Subcutaneous abdominal adipose tissue (tissue), 5 donors: ENCODE measurements around the gene ADGRF4.

ENCODE experiments used
- H3K27ac ChIP-seq: one replicate; pipeline ENCODE4 v1.7.0; 2013; ENCODE audit warnings: low read depth, mild to moderate bottlenecking, inconsistent platforms, low read length, moderate library complexity
- H3K27me3 ChIP-seq, 5 donors: one replicate each; pipeline ENCODE4 v1.7.0; 2013; ENCODE audit warnings: low read length in 5 of 5, inconsistent platforms in 1 of 5; ENCODE audit not compliant: control insufficient read depth in 5 of 5, insufficient read depth in 4 of 5
- H3K36me3 ChIP-seq, 5 donors: one replicate each; pipeline ENCODE4 v1.7.0; 2013; ENCODE audit warnings: low read length in 5 of 5; ENCODE audit not compliant: control insufficient read depth in 5 of 5, insufficient read depth in 5 of 5
- H3K4me1 ChIP-seq, 5 donors: one replicate each; pipeline ENCODE4 v1.7.0; 2013; ENCODE audit warnings: low read length in 5 of 5, mild to moderate bottlenecking in 3 of 5, moderate library complexity in 1 of 5; ENCODE audit not compliant: control insufficient read depth in 5 of 5, insufficient read depth in 5 of 5
- H3K4me3 ChIP-seq, 5 donors: one replicate each; pipeline ENCODE4 v1.7.0; 2013; ENCODE audit warnings: low read length in 5 of 5, low read depth in 1 of 5
- H3K9ac ChIP-seq, 5 donors: one replicate each; pipeline ENCODE4 v1.7.0; 2013; ENCODE audit warnings: low read length in 5 of 5, mild to moderate bottlenecking in 4 of 5, moderate library complexity in 3 of 5
- H3K9me3 ChIP-seq, 5 donors: one replicate each; pipeline ENCODE4 v1.7.0; 2013; ENCODE audit warnings: low read length in 5 of 5; ENCODE audit not compliant: control insufficient read depth in 5 of 5
- donor health status: healthy.
- donor health status: healthy.
- donor health status: healthy.
- donor health status: healthy.
- donor health status: healthy.

ADGRF4 gene

DNA sequence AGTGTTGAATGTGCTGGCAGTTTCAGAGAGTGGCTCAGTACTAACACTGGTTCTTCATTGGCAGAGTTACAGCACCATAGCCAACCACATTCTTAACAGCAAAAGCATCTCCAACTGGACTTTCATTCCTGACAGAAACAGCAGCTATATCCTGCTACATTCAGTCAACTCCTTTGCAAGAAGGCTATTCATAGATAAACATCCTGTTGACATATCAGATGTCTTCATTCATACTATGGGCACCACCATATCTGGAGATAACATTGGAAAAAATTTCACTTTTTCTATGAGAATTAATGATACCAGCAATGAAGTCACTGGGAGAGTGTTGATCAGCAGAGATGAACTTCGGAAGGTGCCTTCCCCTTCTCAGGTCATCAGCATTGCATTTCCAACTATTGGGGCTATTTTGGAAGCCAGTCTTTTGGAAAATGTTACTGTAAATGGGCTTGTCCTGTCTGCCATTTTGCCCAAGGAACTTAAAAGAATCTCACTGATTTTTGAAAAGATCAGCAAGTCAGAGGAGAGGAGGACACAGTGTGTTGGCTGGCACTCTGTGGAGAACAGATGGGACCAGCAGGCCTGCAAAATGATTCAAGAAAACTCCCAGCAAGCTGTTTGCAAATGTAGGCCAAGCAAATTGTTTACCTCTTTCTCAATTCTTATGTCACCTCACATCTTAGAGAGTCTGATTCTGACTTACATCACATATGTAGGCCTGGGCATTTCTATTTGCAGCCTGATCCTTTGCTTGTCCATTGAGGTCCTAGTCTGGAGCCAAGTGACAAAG lies 17.0 kb upstream of the ADGRF4 start:
- Histone ChIP-seq H3K4me3 (no peak overlapping the region), H3K9ac (no peak overlapping the region), H3K9me3 (no peaks in the 10 kb centered on the region), H3K27ac (no peak overlapping the region), H3K36me3 (no peaks in the 10 kb centered on the region), H3K4me1 (peaks cover 0 to 8% (median 5%) of the 10 kb centered on the region in 5 donors), H3K27me3 (no peaks in the 10 kb centered on the region)

- no peaks in the 10 kb centered on the region for H3K27me3 ChIP-seq
- no peak overlapping the region for H3K9ac ChIP-seq
- H3K9me3 ChIP-seq = no peaks in the 10 kb centered on the region
- H3K4me3 ChIP-seq = no peak overlapping the region
- H3K27ac ChIP-seq = no peak overlapping the region
- H3K4me1 ChIP-seq = peaks cover 0 to 10% (median 5%) of the 10 kb centered on the region in 5 donors
- H3K36me3 ChIP-seq = no peaks in the 10 kb centered on the region
Observed at GRCh38 chr6:47686411-47686810, 12.0 kb upstream of the ADGRF4 start.

DNA sequence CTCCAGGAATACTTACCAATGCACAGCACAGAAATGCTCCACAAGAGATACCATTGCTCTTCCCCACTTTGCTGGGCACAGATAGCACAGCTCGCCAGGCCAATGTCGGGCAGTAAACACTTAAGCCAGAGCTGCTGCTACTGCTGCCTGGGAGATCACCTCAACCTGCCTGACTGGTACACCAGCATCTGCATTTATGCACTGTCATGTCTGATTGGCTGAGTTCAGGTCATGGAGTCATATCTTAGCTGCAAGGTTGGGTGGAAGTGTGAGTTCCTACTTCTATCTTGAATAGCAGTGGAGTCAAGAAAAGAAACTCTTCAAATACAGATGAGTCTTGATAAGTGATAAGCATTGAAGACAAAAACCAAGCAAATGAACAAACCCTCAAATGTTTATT lies 10.9 kb upstream of the ADGRF4 start:
- Histone ChIP-seq H3K9ac (no peak overlapping the region), H3K4me3 (no peak overlapping the region), H3K27me3 (no peaks in the 10 kb centered on the region), H3K4me1 (peaks cover 0 to 10% (median 5%) of the 10 kb centered on the region in 5 donors), H3K27ac (no peak overlapping the region), H3K36me3 (no peaks in the 10 kb centered on the region), H3K9me3 (no peaks in the 10 kb centered on the region)

GRCh38 chr6:47690214-47690613 lies 8.2 kb upstream of the ADGRF4 start:
- no peak overlapping the region for H3K27ac ChIP-seq

GRCh38 chr6:47690791-47691190 lies 7.6 kb upstream of the ADGRF4 start:
- Histone ChIP-seq H3K9ac (no peak overlapping the region), H3K27ac (no peak overlapping the region), H3K4me1 (peaks cover 0 to 5% (median 0%) of the 10 kb centered on the region in 5 donors), H3K36me3 (no peaks in the 10 kb centered on the region), H3K4me3 (no peak overlapping the region), H3K27me3 (no peaks in the 10 kb centered on the region), H3K9me3 (no peaks in the 10 kb centered on the region)

More at GRCh38 chr6:47690214-47690613, 8.2 kb upstream of the ADGRF4 start:
- no peaks in the 10 kb centered on the region for H3K36me3 ChIP-seq
- H3K4me1 ChIP-seq = peaks cover 0 to 10% (median 4%) of the 10 kb centered on the region in 5 donors
- H3K9me3 ChIP-seq = no peaks in the 10 kb centered on the region
- H3K4me3 ChIP-seq = no peak overlapping the region
- H3K9ac ChIP-seq = no peak overlapping the region
- H3K27me3 ChIP-seq = no peaks in the 10 kb centered on the region

DNA sequence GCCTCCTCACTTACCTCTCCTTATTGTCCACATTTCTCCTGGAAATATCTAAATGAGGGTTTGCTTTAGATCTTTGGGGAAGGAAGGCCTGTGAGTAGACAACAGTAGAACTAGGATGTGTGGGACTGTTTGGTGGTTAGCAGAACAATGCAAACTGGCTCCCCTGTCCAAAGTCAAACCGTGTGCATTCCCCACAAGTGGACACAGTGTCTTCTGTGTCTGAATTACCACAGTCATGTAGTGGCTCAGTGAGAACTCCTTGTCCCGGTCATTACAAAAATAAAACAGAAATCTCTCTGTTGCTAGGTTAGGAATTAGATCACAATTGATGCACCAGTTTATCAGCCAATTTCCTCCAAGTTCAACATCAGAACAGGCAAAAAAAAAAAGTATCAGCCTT lies 455 bp upstream of the ADGRF4 start:
- Histone ChIP-seq H3K9ac (no peak overlapping the region), H3K27me3 (no peaks in the 10 kb centered on the region), H3K27ac (no peak overlapping the region), H3K36me3 (no peaks in the 10 kb centered on the region), H3K4me3 (no peak overlapping the region), H3K9me3 (no peaks in the 10 kb centered on the region), H3K4me1 (no peaks in the 10 kb centered on the region)

- H3K27ac ChIP-seq = no peak overlapping the region
- H3K4me3 ChIP-seq = no peak overlapping the region
- H3K27me3 ChIP-seq = no peaks in the 10 kb centered on the region
- H3K4me1 ChIP-seq = no peaks in the 10 kb centered on the region
- no peaks in the 10 kb centered on the region for H3K36me3 ChIP-seq
- H3K9ac ChIP-seq = no peak overlapping the region
- H3K9me3 ChIP-seq = no peaks in the 10 kb centered on the region
Observed at GRCh38 chr6:47700053-47700452, 1.7 kb downstream of the ADGRF4 start.

- Histone ChIP-seq H3K4me3 (no peak overlapping the region), H3K9me3 (no peaks in the 10 kb centered on the region), H3K27me3 (no peaks in the 10 kb centered on the region), H3K27ac (no peak overlapping the region), H3K36me3 (no peaks in the 10 kb centered on the region), H3K9ac (no peak overlapping the region), H3K4me1 (no peaks in the 10 kb centered on the region)
Observed at GRCh38 chr6:47700596-47700995, 2.2 kb downstream of the ADGRF4 start.

GRCh38 chr6:47701363-47701762 lies 3.0 kb downstream of the ADGRF4 start:
- H3K4me1 ChIP-seq = no peaks in the 10 kb centered on the region

DNA sequence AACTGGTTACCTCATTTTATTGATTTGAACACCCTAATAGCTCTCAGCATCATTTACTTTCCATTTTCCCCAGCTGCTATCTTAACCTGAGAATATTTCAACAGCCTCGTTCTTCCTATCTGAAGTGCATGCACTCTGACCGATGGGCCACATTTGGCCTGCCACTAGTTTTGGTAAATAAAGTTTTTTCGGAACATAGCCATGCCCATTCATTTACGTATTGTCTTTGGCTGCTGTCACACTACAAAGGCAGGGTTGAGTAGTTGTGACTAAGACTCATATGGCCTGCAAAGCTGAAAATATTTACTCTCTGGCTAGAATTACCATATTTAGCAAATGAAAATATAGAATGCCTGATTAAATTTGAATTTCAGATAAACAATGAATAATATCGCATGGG lies 10.8 kb downstream of the ADGRF4 start:
- Histone ChIP-seq H3K4me1 (no peaks in the 10 kb centered on the region), H3K27me3 (no peaks in the 10 kb centered on the region), H3K36me3 (no peaks in the 10 kb centered on the region), H3K4me3 (no peak overlapping the region), H3K9ac (no peak overlapping the region), H3K9me3 (no peaks in the 10 kb centered on the region), H3K27ac (no peak overlapping the region)

More at GRCh38 chr6:47701363-47701762, 3.0 kb downstream of the ADGRF4 start:
- Histone ChIP-seq H3K4me3 (no peak overlapping the region), H3K36me3 (no peaks in the 10 kb centered on the region), H3K27me3 (no peaks in the 10 kb centered on the region), H3K9ac (no peak overlapping the region), H3K27ac (no peak overlapping the region), H3K9me3 (no peaks in the 10 kb centered on the region)
